ENCODE measurements around the gene TRIO.

- TF ChIP-seq CHD2 (IDR thresholded peaks at IDR 0.05; ENCODE audit: low read length, partially characterized antibody) (no peak), YY1 (IDR thresholded peaks at IDR 0.05; ENCODE audit: low read depth) (no peak), CTCF (IDR thresholded peaks at IDR 0.05) (no peak), GABPA (IDR thresholded peaks at IDR 0.05; ENCODE audit: low read depth) (no peak), RAD21 (IDR thresholded peaks at IDR 0.05; ENCODE audit: low read length) (no peak), POLR2AphosphoS5 (IDR thresholded peaks at IDR 0.05; ENCODE audit: low read depth, low read length) (no peak), EP300 (IDR thresholded peaks at IDR 0.05; ENCODE audit: borderline replicate concordance in 1 of 2, low read depth in 1 of 2, low read length in 1 of 2) (no peak), MAX (IDR thresholded peaks at IDR 0.05; ENCODE audit: low read depth) (no peak), MXI1 (IDR thresholded peaks at IDR 0.05; ENCODE audit: low read depth, low read length) (no peak), EZH2phosphoT487 (IDR thresholded peaks at IDR 0.05; ENCODE audit: borderline replicate concordance, low read depth) (no peak)
Measured at GRCh38 chr5:14276380-14276779, 133.2 kb downstream of the TRIO start.
